ENCODE measurements around the gene VAV3. TPM values are rescaled to one million over a fixed set of nuclear protein-coding genes. Genes with fewer than 3 reads are reported as not detected.

The VAV3 gene
- total and polyA plus RNA-seq, 2 of the 8 experiments (the other 6 are each of a cell fraction or from before 2014, with no cell fraction given) = 2.9 to 7.9 TPM

- no peak for TF ChIP-seq KDM1A (IDR thresholded peaks at IDR 0.05; ENCODE audit: borderline replicate concordance, low read length)
- TF ChIP-seq PHF8 (conservative IDR thresholded peaks at IDR 0.05; ENCODE audit: low read depth, low read length) = no peak
- no peak for TF ChIP-seq SP1 (IDR thresholded peaks at IDR 0.05; ENCODE audit: low read depth, low read length)
Observed at GRCh38 chr1:107662971-107663370, 302.0 kb downstream of the VAV3 start (continued).
